ENCODE results near the gene EEA1.
"Not testable (repeated sequence)": the region's sequence is repeated elsewhere in the genome, so short reads cannot be mapped to it uniquely, and the experiment has no call there.

The EEA1 gene

DNA sequence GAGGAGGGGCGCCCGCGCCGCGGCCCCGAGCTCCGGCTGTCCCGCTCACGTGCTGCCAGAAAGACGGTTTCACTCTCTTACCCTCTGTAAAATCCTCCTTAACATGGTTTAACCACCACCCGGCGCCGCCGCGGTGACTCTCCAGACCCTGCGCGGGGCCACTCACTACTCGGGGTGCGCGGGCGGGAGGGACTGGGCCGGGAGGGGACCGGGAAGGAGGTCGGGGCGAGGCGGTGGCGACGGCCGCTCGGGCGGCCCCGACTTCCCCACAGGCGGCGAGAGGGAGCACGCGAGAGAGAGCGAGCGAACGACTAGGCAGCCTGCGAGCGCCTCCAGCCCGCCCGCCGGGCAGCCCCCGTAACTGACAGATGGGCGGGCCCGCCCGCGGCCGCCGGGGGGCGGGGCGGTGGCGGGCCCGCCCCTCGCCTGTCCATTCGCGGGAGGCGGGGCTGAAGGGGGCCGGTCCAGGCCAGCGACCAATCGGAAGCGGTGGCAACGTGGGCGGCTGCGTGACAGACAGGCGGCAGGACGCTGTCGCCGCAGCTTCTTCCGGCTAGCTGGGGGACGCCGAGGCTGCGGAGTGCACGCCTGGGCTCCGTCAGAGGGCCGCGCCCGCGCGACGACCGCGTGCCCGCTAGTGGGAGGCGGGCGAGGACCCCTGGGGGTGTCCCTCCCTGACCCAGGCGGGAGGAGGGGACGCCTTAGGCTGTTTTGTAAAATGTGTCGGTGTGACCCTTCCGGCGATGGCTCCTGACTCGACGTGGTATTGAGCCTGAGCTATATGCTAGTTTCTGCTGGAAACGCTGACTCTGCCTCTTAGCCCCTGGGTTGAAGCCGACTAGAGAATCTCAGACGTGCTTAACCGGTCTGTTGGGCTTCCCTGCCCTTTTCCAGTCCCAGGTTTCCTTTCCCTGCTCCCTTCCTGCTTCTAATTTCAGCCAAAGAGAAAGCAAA is at the start of gene EEA1:
Gene EEA1, minus strand, starts transcription at position 334 of the 954 bp plus-strand sequence. Its CDS starts 229 bp downstream, at position 105.
- peak; percentile 62 for DNase-seq

DNA sequence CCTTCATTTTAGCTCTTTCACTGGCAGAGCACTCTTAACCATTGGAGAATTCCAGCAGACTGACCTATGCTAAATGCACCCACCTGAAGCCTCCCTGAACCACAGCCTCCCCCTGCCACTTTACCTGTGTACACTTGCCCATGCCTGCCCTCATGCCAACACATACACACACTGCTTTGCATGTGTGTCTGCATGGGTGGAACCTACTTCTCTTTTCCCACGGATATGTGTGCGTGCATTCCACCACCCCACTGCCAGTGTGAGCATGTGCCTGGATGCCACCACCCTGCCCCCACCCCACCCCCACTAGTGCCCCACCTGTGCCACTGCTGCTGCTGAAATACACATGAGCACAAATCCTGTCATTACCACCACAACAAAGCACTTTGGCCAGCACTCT is 49.5 kb upstream of the EEA1 start:
- DNase-seq: no peak

DNA sequence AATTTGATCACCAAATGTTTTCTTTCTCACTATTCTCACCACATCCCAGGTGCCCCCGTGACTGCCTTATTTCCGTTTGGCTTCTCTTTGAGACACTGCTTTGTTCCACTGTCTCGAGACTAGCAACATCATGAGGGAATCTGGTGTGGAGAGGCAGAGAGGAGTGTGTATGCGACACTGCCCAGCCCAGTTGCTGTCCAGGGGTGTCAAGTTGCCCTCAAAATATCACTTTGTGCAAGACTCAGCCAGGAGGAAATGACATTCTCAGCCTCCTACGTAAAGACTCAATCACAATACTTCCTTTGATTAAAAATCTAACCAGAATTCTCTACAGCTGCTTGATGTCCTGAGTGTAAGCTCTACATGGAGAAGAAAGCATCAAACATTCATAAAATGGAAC is 48.2 kb upstream of the EEA1 start:
- DNase-seq: no peak

DNA sequence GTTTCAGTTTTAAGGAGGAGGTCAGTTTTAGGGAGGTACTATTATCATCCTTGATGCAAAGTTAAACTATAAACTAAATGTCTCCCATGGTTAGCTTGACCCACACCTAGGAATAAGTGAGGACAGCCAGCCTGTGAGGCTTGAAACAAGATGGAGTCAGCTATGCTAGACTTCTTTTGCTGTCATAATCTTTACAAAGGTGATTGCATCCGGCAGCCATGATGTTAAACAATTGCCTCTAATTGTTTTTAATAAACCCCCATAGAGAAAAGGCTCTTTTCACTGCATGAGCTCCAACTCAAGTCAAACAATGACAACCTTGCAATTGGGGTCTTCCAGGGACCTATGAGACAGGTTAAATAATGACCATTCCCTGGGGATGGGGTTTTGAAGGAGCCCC is 45.7 kb upstream of the EEA1 start:
- no peak for DNase-seq

DNA sequence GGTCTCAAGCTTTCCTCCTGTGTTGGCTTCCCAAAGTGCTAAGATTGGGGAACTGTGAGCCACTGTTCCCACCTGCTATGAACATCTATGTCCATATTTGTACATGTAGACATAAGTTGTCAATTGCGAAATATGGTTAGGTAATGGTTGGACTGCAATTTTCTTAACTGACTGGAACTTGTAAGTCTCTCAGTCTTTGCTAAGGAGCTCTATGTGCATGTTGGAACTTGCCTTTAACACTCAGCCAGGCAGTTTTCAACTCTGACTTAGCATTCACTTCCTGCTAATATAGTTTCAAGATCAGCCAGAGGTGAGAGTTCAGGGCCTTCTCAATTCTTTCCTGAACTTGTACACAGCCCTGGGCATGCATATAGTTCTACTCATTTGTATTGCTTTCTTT is 44.5 kb upstream of the EEA1 start:
- no peak for DNase-seq

DNA sequence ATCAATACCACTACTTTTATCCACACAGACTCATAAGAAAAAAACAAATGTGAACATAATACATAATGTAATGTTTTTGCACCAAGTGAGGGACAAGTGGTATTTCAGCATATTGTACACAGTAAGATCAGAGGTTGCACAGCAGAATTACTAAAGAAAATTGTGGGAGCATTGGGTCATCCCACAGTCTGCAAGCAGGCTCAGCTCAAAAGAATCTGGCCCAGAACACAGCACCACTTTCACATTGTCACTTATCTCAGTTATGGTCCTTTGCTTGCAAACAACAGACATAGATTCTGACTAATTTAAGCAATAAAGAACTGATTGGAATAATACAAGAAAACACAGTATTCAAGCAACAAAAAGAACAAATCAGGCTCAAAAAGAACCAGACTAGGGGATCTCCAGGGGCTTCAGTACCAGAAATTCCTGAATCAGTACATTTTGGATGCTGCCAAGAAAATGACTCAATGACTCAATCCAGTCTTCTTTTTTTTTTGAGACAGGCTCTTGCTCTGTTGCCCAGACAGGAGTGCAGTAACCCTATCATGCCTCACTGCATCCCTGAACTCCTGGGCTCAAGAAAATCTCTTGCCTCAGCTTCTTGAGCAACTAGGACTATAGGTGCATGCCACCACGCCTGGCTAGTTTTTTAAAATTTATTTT is 42.9 kb upstream of the EEA1 start:
- DNase-seq: no peak

DNA sequence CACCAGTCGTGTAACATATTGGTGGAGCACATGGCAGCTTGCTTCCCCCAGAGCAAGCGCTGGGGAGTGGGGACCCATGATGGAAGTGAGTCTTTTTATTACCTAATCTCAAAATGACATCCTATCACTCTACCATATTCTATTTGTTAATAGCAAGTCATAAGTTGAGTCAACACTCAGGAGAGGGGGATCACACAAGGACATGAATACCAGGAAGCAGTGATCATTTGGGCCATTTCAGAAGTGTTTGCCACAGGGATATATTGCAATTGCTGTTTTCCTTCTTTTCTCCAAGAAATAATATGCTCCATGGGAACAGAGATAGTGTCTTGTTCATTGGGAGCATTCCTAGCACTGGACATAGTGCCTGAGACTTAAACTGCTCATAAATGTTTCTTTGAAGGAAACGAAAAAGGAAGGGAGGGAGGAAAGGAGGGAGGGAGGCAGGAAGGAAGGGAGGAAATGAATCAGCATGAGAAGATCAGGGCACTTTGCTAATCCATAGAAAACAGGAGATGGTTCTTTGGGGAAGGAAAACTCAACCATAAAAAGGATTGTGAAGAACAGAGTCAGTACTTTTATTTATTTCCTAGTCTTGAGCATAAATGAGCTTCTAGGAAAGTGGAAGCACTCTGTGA is 39.2 kb upstream of the EEA1 start:
- no peak for DNase-seq

DNA sequence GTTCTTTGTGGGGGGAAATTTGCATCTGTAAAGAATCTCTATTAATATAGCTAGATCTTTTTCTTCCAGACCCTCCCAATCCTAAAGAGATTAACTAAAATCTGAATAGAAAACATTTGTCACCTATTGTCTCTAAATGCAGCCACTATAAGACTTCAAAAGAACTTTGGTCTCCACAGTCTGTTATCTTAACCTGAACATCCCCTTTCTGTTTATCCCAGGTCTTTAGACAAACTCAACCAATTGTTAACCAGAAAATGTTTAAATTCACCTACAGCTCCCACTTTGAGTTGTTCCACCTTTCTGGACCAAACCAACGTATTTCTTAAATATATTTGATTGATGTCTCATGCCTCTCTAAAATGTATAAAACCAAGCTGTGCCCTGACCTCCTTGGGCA is 35.3 kb upstream of the EEA1 start:
- not testable (repeated sequence) for DNase-seq

DNA sequence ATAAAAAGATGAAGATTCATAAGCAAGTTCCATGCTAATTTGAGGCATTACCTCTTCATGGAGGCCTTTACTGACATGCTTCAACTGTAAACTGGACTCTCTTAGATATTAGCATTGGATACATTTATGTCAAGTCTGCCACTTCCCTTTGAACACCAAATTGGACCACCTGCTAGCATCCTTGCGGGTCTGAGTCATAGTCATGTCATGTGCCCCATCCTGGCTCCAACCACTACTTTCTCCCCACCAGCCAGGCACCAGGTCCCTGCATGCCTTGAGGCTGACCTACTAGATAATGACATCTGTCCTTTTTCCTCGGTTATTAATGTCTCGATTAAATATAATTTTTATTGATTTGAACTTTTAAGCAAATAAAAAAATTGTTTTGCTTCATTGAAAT is 32.9 kb upstream of the EEA1 start:
- DNase-seq: no peak

DNA sequence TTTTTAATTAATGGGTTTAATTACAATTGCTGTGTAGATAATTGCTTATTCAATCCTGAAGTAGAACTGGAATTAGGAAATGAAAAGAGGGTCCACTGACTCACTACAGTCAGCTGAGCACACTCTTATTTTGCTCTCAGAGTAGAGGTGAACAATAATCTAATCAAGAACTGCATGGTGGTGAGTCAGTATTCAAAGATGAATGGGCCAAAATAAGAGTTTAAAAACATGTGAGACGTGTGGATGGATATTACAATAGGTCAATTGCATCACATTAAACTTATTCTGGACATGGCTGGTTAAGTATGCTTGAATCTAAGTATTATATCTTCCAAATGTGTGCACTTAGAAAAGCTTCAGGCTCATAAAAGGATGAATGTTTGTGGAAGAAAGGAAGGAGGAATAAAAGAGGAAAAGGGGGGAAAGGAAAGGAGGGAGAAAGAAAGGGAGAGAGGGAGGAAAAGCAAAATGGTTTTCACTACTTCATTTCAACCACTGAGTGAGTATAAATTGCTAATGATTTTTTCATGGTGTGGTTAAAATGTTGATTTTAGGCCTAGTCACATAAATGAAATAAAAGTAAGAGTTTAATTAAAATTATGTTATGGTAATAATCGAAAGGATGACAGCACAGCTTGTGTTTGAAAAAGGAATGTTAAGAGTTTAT is 27.0 kb upstream of the EEA1 start:
- DNase-seq: no peak

DNA sequence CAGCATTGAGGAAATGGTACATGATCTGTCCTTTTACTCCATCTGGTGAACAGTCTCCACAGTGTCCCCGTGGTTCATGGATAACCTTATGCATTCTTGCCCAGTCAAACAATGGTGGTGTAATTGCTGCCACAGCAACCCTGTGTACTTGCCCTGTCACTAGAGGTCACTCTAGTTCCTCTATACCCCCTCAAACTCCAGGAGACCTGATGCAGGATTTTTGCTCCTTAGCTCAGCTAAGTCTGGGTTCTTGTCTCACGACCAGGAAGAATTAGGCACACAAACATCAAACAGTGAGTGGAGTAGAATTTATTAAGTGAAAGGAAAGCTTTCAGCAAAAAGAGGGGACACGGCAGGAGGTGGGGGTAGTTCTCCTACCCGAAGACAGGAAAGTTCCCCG is 24.7 kb upstream of the EEA1 start:
- DNase-seq: no peak

DNA sequence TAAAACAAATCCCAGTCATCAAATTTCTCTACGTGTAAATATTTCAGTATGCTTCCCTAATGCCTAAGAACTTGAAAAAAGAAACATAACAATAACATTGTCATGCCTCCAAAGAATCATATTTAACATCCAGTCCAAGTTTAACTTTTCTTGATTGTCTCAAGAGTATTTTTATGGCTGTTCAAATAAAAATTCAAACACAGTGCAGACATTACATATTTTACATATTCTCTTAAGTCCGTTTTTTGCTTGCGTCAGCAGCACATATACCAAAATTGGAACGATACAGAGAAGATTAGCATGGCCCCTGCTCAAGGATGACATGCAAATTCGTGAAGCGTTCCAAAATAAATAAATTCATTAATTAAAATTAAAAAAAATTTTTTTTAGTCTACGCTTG is 23.3 kb upstream of the EEA1 start:
- no peak for DNase-seq

DNA sequence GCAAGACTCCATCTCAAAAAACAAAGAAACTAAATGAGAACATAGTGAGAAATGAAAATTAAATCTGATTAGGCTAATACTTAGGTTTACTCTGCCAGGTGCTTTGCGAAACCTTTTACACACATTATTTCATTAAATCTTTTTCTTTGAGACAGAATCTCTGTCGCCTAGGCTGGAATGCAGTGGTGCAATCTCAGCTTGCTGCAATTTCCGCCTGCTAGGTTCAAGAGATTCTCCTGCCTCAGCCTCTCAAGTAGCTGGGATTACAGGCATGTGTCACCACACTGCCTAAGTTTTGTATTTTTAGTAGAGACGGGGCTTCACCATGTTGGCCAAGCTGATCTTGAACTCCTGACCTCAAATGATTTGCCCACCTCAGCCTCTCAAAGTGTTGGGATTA is 21.9 kb upstream of the EEA1 start:
- DNase-seq: no peak

DNA sequence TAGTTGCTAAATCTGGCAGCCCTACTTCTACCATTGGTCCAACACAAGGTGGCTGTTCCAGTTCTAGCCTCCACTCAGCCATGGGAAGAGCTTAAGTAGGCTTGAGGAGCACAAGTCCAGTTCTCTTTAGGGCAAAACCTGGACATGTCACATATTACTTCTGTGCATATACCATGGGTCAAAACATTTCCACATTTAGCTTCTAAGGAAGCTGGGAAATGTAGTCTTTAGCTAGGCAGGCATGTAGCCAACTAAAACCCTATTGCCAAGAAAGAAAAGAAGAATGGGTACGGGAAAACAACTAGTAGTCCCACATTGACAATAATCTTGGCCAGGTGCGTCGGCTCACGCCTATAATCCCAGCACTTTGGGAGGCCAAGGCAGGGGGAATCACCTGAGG is 20.9 kb upstream of the EEA1 start:
- DNase-seq: no peak

DNA sequence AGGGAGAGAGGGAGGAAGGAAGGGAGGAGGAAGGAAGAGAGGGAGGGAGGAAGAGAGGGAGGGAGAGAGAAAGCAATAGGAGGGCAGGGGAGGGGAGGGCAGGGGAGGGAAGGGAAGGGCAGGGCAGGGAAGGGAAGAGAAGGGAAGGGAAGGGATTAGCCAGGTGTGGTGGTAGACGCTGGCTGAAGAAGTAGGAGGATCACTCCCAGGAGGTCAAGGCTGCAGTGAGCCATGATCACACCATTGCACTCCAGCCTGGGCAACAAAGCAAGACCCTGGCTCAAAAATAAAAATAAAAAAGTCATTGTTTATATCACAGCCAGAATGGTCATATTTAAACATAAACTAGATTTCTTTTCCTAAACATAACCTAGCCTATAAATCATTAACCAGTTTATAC is 20.4 kb upstream of the EEA1 start:
- DNase-seq: no peak

DNA sequence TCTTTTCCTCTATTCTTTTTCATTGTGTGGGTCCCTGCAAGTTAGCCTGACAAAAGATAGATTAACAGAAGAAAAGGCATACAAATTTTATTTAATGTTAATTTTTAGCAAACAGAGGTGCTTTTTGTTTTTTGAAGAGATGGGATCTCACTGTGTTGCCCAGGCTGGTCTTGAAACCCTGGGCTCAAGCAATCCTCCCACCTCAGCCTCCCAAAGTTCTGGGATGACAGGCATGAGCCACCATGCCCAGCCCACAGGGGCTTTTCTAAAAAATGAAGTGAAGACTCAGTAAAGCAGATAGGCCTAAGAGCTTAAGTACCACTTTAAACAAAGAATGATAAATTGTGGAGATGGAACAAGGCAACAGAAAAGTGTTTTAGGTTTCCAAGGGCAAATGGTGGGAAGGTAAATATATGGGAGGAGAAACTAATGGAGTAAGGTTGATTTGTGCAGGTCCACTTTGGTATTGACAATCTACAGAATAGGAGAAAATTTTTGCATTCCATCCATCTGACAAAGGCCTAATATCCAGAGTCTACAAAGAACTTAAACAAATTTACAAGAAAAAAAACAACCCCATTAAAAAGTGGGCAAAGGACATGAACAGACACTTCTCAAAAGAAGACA is 18.6 kb upstream of the EEA1 start:
- DNase-seq: no peak

DNA sequence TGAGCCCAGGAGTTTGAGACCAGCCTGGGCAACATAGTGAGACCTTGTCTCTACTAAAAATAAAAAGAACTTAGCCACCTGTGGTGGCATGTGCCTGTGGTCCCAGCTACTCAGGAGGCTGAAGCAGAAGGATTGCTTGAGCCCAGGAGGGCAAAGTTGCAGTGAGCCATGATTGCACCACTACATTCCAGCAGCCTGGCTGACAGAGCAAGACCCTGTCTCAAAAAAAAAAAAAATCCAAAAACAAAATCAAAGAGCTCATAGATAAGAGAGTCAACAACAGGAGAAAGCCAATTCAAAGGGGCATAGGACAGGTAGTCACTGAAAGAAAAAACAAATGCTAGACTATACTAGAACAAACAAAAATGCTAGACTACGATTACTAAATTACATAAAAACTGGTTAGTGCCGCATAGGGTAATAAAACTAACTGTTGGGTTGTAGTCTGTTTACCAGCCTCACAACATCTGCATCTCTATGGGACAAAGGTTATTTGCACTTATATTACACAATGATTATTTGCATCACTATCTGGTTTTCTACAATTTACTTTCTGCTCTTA is 16.6 kb upstream of the EEA1 start:
- no peak for DNase-seq

DNA sequence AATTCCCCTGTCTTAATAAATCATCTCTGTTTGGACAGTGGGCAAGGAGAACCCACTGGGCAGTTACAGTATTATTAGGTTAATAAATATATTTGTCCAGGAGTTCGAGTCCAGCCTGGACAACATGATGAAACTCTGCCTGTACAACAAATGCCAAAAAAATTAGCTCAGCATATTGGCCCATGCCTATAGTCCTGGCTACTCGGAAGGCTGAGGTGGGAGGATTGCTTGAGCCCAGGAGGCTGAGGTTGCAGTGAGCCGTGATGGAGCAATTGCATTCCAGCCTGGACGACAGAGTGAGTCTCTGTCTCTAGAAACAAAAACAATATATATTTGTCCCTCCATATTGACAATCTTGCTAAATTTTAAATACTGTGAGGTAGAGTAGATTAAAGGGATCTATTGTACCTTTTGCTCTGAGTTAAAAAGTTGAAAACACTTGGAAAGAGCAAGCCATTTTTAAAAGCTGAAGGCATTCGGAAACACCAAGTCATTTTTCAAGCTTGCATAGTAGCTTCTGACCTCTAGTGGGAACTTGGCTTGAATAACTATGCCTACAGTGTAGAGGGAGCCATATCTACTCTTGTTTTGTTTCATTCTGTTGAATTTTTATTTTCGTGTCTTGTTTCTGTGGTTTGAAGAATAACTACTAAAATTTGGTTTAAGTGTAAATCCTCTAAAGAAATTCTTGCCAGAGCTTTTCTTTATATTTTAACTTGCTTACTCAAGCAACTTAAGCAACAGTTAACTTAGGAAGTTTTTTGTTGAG is 14.6 kb upstream of the EEA1 start:
- no peak for DNase-seq

DNA sequence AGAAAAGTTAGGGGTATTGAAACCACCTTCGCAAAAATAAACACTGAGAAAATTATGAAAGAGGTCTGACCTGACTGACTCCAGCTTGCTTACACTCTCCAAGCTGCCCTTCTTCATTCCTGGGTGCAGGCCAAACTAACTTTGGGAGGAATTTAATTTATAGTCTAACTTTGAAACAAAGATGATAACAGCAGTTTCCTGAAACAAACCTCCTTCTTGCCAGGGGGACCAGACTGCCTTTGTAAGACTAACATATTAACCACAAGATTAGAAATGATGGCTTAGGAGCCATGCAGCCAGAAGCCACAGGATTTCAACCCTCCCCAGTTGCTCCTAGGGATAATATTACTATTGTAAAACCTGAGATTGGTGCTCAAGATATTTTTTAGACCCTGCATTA is 13.8 kb upstream of the EEA1 start:
- DNase-seq: no peak

DNA sequence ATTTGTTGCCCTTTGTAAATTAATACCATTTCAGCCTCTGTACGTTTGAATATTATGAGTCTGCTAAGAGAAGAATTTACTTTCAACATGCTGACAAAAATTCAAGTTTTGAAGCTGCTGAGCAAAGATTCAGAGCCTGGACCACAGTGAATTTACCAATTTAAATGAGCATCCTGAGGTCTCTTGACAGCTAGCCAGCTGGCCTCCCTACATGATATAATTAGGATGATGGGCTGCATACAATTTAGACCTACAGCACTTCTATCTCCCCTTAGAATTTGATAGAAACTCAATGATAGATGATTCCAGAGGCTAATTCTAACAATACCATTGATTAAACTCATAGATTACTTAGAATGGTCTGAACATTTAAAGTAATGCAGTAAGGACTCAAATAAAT is 10.0 kb upstream of the EEA1 start:
- DNase-seq: no peak

DNA sequence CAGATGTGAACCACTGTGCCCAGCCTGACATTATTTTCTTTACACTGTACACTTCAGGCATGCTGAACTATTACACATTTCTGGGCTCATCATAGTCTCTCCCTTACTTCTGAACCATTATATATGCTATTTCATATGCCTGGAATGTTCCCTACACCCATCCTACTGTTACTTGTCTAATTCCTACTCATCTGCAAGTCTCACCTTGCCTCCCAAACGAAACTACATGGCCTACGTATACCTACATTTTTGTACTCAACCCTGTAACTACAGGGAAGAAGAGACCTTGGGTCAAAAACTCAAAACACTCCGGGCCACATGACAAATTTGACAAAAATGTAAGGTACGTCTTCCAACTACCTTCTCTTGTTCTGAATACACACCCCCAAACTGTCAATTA is 9.5 kb upstream of the EEA1 start:
- DNase-seq: no peak

DNA sequence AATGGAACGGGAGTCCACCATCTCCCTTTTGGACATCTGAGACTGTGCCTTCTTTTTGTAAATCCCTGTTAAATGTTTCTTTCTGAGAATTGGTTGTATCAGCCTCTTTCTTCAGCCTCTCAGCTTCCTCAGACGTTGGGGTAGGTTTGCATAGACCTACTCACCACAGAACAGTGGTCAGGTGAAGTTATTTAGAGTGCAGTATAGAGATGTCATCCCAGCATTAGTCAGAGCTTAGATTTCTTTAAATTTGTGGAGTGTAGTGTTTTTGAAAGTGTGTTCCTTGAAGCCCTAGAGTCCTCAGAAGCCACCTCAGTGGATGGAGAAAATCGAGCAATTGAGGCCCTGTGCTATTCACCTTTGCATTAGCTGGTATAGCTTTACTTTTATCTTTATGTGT is 8.9 kb upstream of the EEA1 start:
- no peak for DNase-seq

All from NCI-H524 treated with DMSO at 0.1 percent for 48 hours (cell line).